ENCODE results near the gene CPLX1.

DNA sequence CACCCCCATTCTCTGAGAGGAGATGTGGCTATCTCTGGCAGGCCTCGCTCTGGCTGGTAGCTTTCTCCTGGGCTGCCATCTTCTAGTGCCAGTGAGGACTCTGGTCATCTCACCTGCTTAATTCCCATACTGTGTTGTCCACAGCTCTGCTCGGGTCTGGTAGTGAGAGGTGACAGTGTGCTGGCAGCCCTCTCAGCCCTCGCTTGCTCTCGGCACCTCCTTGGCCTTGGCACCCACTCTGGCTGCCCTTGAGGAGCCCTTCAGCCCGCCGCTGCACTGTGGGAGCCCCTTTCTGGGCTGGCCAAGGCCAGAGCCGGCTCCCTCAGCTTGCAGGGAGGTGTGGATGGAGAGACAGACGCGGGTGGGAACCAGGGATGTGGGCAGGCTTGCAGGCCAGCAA, 52.7 kb downstream of the CPLX1 start:
- TF ChIP-seq, protein P1, sequence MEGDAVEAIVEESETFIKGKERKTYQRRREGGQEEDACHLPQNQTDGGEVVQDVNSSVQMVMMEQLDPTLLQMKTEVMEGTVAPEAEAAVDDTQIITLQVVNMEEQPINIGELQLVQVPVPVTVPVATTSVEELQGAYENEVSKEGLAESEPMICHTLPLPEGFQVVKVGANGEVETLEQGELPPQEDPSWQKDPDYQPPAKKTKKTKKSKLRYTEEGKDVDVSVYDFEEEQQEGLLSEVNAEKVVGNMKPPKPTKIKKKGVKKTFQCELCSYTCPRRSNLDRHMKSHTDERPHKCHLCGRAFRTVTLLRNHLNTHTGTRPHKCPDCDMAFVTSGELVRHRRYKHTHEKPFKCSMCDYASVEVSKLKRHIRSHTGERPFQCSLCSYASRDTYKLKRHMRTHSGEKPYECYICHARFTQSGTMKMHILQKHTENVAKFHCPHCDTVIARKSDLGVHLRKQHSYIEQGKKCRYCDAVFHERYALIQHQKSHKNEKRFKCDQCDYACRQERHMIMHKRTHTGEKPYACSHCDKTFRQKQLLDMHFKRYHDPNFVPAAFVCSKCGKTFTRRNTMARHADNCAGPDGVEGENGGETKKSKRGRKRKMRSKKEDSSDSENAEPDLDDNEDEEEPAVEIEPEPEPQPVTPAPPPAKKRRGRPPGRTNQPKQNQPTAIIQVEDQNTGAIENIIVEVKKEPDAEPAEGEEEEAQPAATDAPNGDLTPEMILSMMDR (IDR thresholded peaks at IDR 0.05): no peak
- TF ChIP-seq EP300 (IDR thresholded peaks at IDR 0.05) (no peak), POLR2A (IDR thresholded peaks at IDR 0.05) (no peak)

All from tibial nerve (tissue), 4 donors.